ENCODE data around the gene TEX22. TPM values are rescaled to one million over a fixed set of nuclear protein-coding genes. Genes with fewer than 3 reads are reported as not detected.
A peak's percentile ranks its signal among the peaks of the same experiment; 100 is the strongest.

The TEX22 gene
- total and polyA plus RNA-seq, 2 donors from 2014 or later = 1.5 to 3.3 TPM

GRCh38 chr14:105445901-105446845 lies 47.8 kb downstream of the TEX22 start:
- Histone ChIP-seq H3K27me3 (ENCODE audit: control insufficient read depth, insufficient read depth, low read length) (no peaks in the 10 kb centered on the region), H3K9ac (ENCODE audit: low read length in 3 of 3) (no peak overlapping the region), H3K9me3 (ENCODE audit: control insufficient read depth in 2 of 3, insufficient read depth in 1 of 3, low read length in 3 of 3) (no peaks in the 10 kb centered on the region), H3K36me3 (ENCODE audit: control insufficient read depth in 2 of 3, insufficient read depth in 3 of 3, low read length in 3 of 3) (peaks cover 0 to 3% (median 0%) of the 10 kb centered on the region in 3 donors), H3K27ac (ENCODE audit: low read depth in 2 of 2, low read length in 2 of 2) (no peak overlapping the region), H3K4me3 (ENCODE audit: low read length in 3 of 3) (no peak overlapping the region), H3K4me1 (ENCODE audit: control insufficient read depth in 2 of 3, insufficient read depth in 2 of 3, low read depth in 1 of 3, low read length in 3 of 3) (no peaks in the 10 kb centered on the region)
- DNase-seq (peak in 1 of 5 donors; percentile 48), FAIRE-seq (no peak)
- intact Hi-C loops (cut with DNase I) = no loop called here
- no peak for TF ChIP-seq CTCF (IDR thresholded peaks at IDR 0.05; ENCODE audit: borderline replicate concordance, extremely low read depth, insufficient read depth)

GRCh38 chr14:105446971-105447370 lies 48.6 kb downstream of the TEX22 start:
- intact Hi-C loops (cut with DNase I) = no loop called here
- peaks cover 0 to 4% (median under 1%) of the 10 kb centered on the region in 3 donors for H3K36me3 ChIP-seq (ENCODE audit: control insufficient read depth in 2 of 3, insufficient read depth in 3 of 3, low read length in 3 of 3)

GRCh38 chr14:105447651-105448640 lies 49.6 kb downstream of the TEX22 start:
- H3K4me1 ChIP-seq (ENCODE audit: control insufficient read depth in 2 of 3, insufficient read depth in 2 of 3, low read depth in 1 of 3, low read length in 3 of 3) = no peaks in the 10 kb centered on the region
- no peak overlapping the region for H3K27ac ChIP-seq (ENCODE audit: low read depth in 2 of 2, low read length in 2 of 2)
- no peaks in the 10 kb centered on the region for H3K9me3 ChIP-seq (ENCODE audit: control insufficient read depth in 2 of 3, insufficient read depth in 1 of 3, low read length in 3 of 3)
- intact Hi-C loops (cut with DNase I) = no loop called here
- TF ChIP-seq CTCF (IDR thresholded peaks at IDR 0.05; ENCODE audit: borderline replicate concordance, extremely low read depth, insufficient read depth) = no peak
- H3K27me3 ChIP-seq (ENCODE audit: control insufficient read depth, insufficient read depth, low read length) = no peaks in the 10 kb centered on the region
- no peak overlapping the region for H3K4me3 ChIP-seq (ENCODE audit: low read length in 3 of 3)
- FAIRE-seq (no peak), DNase-seq (peak in 1 of 5 donors; percentile 74)
- H3K9ac ChIP-seq (ENCODE audit: low read length in 3 of 3) = no peak overlapping the region
- peaks cover 0 to 6% (median 5%) of the 10 kb centered on the region in 3 donors for H3K36me3 ChIP-seq (ENCODE audit: control insufficient read depth in 2 of 3, insufficient read depth in 3 of 3, low read length in 3 of 3)

More at GRCh38 chr14:105446971-105447370, 48.6 kb downstream of the TEX22 start:
- TF ChIP-seq CTCF (IDR thresholded peaks at IDR 0.05; ENCODE audit: borderline replicate concordance, extremely low read depth, insufficient read depth) = no peak
- DNase-seq (peak in 1 of 5 donors; percentile 68), FAIRE-seq (no peak)
- Histone ChIP-seq H3K4me1 (ENCODE audit: control insufficient read depth in 2 of 3, insufficient read depth in 2 of 3, low read depth in 1 of 3, low read length in 3 of 3) (no peaks in the 10 kb centered on the region), H3K9me3 (ENCODE audit: control insufficient read depth in 2 of 3, insufficient read depth in 1 of 3, low read length in 3 of 3) (no peaks in the 10 kb centered on the region), H3K27ac (ENCODE audit: low read depth in 2 of 2, low read length in 2 of 2) (no peak overlapping the region), H3K9ac (ENCODE audit: low read length in 3 of 3) (no peak overlapping the region), H3K4me3 (ENCODE audit: low read length in 3 of 3) (no peak overlapping the region), H3K27me3 (ENCODE audit: control insufficient read depth, insufficient read depth, low read length) (no peaks in the 10 kb centered on the region)
